Subcutaneous abdominal adipose tissue (tissue), 5 donors: ENCODE measurements around the gene FOXK1.
"Not testable (repeated sequence)": the region's sequence is repeated elsewhere in the genome, so short reads cannot be mapped to it uniquely, and the experiment has no call there.

Experiments
- H3K27ac ChIP-seq: one replicate; pipeline ENCODE4 v1.7.0; 2013; ENCODE audit warnings: low read depth, mild to moderate bottlenecking, inconsistent platforms, low read length, moderate library complexity
- H3K27me3 ChIP-seq, 5 donors: one replicate each; pipeline ENCODE4 v1.7.0; 2013; ENCODE audit warnings: low read length in 5 of 5, inconsistent platforms in 1 of 5; ENCODE audit not compliant: control insufficient read depth in 5 of 5, insufficient read depth in 4 of 5
- H3K36me3 ChIP-seq, 5 donors: one replicate each; pipeline ENCODE4 v1.7.0; 2013; ENCODE audit warnings: low read length in 5 of 5; ENCODE audit not compliant: control insufficient read depth in 5 of 5, insufficient read depth in 5 of 5
- H3K4me1 ChIP-seq, 5 donors: one replicate each; pipeline ENCODE4 v1.7.0; 2013; ENCODE audit warnings: low read length in 5 of 5, mild to moderate bottlenecking in 3 of 5, moderate library complexity in 1 of 5; ENCODE audit not compliant: control insufficient read depth in 5 of 5, insufficient read depth in 5 of 5
- H3K4me3 ChIP-seq, 5 donors: one replicate each; pipeline ENCODE4 v1.7.0; 2013; ENCODE audit warnings: low read length in 5 of 5, low read depth in 1 of 5
- H3K9ac ChIP-seq, 5 donors: one replicate each; pipeline ENCODE4 v1.7.0; 2013; ENCODE audit warnings: low read length in 5 of 5, mild to moderate bottlenecking in 4 of 5, moderate library complexity in 3 of 5
- H3K9me3 ChIP-seq, 5 donors: one replicate each; pipeline ENCODE4 v1.7.0; 2013; ENCODE audit warnings: low read length in 5 of 5; ENCODE audit not compliant: control insufficient read depth in 5 of 5
- donor health status: healthy.
- donor health status: healthy.
- donor health status: healthy.
- donor health status: healthy.
- donor health status: healthy.

The FOXK1 gene

GRCh38 chr7:4681886-4682620 lies at the start of gene FOXK1:
Gene FOXK1, plus strand, starts transcription at chr7:4682295. Its CDS starts 14 bp downstream, at chr7:4682309.
- Histone ChIP-seq H3K27me3 (no peaks in the 10 kb centered on the region), H3K4me1 (peaks cover 0 to 34% (median 27%) of the 10 kb centered on the region in 5 donors), H3K4me3 (peak within 1 kb of the TSS; percentile 67 to 92 (median 86)), H3K9me3 (peaks cover 0 to 3% (median 0%) of the 10 kb centered on the region in 5 donors), H3K9ac (peak within 1 kb of the TSS; percentile 84 to 96 (median 92)), H3K27ac (peak within 1 kb of the TSS; percentile 96), H3K36me3 (no peaks in the 10 kb centered on the region)

GRCh38 chr7:4633012-4633411 lies 49.1 kb upstream of the FOXK1 start:
- peaks cover 0 to 2% (median 0%) of the 10 kb centered on the region in 5 donors for H3K27me3 ChIP-seq

GRCh38 chr7:4634166-4634565 lies 47.9 kb upstream of the FOXK1 start:
- Histone ChIP-seq H3K4me1 (peaks cover 7 to 14% (median 12%) of the 10 kb centered on the region in 5 donors), H3K9ac (no peak overlapping the region), H3K9me3 (no peaks in the 10 kb centered on the region), H3K36me3 (no peaks in the 10 kb centered on the region), H3K27me3 (peaks cover 0 to 2% (median 0%) of the 10 kb centered on the region in 5 donors), H3K27ac (no peak overlapping the region), H3K4me3 (no peak overlapping the region)

More at GRCh38 chr7:4633012-4633411, 49.1 kb upstream of the FOXK1 start:
- Histone ChIP-seq H3K4me1 (peaks cover 7 to 14% (median 12%) of the 10 kb centered on the region in 5 donors), H3K4me3 (no peak overlapping the region), H3K9ac (no peak overlapping the region), H3K36me3 (no peaks in the 10 kb centered on the region), H3K9me3 (no peaks in the 10 kb centered on the region), H3K27ac (no peak overlapping the region)

GRCh38 chr7:4638781-4639575 lies 43.1 kb upstream of the FOXK1 start:
- H3K36me3 ChIP-seq = no peaks in the 10 kb centered on the region
- H3K27ac ChIP-seq = no peak overlapping the region
- H3K9ac ChIP-seq = no peak overlapping the region
- no peak overlapping the region for H3K4me3 ChIP-seq
- no peaks in the 10 kb centered on the region for H3K9me3 ChIP-seq
- H3K4me1 ChIP-seq = peaks cover 0 to 15% (median 13%) of the 10 kb centered on the region in 5 donors
- H3K27me3 ChIP-seq = no peaks in the 10 kb centered on the region

GRCh38 chr7:4641091-4641666 lies 40.9 kb upstream of the FOXK1 start:
- peak overlapping the region; percentile 50 for H3K27ac ChIP-seq
- peak overlapping the region in 3 of 5 donors; percentile 75 to 81 (median 78) for H3K9ac ChIP-seq
- no peaks in the 10 kb centered on the region for H3K9me3 ChIP-seq
- H3K27me3 ChIP-seq = no peaks in the 10 kb centered on the region
- peak overlapping the region in 4 of 5 donors; percentile 72 to 89 (median 80) for H3K4me3 ChIP-seq
- no peaks in the 10 kb centered on the region for H3K36me3 ChIP-seq
- H3K4me1 ChIP-seq = peaks cover 0 to 15% (median 13%) of the 10 kb centered on the region in 5 donors

- Histone ChIP-seq H3K36me3 (no peaks in the 10 kb centered on the region), H3K4me1 (peaks cover 0 to 15% (median 13%) of the 10 kb centered on the region in 5 donors), H3K9ac (peak overlapping the region in 4 of 5 donors; percentile 72 to 81 (median 77)), H3K9me3 (no peaks in the 10 kb centered on the region), H3K27ac (peak overlapping the region; percentile 50), H3K27me3 (no peaks in the 10 kb centered on the region), H3K4me3 (peak overlapping the region; percentile 59 to 89 (median 76))
Measured at GRCh38 chr7:4641667-4642467, 40.2 kb upstream of the FOXK1 start.

- no peaks in the 10 kb centered on the region for H3K27me3 ChIP-seq
- peaks cover 0 to 15% (median 13%) of the 10 kb centered on the region in 5 donors for H3K4me1 ChIP-seq
- H3K9me3 ChIP-seq = no peaks in the 10 kb centered on the region
- peak overlapping the region; percentile 59 to 89 (median 76) for H3K4me3 ChIP-seq
- peak overlapping the region; percentile 50 for H3K27ac ChIP-seq
- H3K9ac ChIP-seq = peak overlapping the region in 4 of 5 donors; percentile 72 to 81 (median 77)
- no peaks in the 10 kb centered on the region for H3K36me3 ChIP-seq
Measured at GRCh38 chr7:4642468-4643203, 39.5 kb upstream of the FOXK1 start.

GRCh38 chr7:4643204-4643471 lies 39.0 kb upstream of the FOXK1 start:
- not testable (repeated sequence) for H3K27ac ChIP-seq, H3K9ac ChIP-seq, H3K4me3 ChIP-seq, H3K36me3 ChIP-seq, H3K27me3 ChIP-seq, H3K9me3 ChIP-seq
- peaks cover 0 to 15% (median 13%) of the 10 kb centered on the region in 5 donors for H3K4me1 ChIP-seq

- Histone ChIP-seq H3K9me3 (no peaks in the 10 kb centered on the region), H3K27ac (no peak overlapping the region), H3K4me3 (no peak overlapping the region), H3K36me3 (no peaks in the 10 kb centered on the region), H3K9ac (no peak overlapping the region), H3K4me1 (peaks cover 0 to 15% (median 13%) of the 10 kb centered on the region in 5 donors), H3K27me3 (no peaks in the 10 kb centered on the region)
Measured at GRCh38 chr7:4645246-4645645, 36.8 kb upstream of the FOXK1 start.
